Measurements from ENCODE around the gene RNF166. TPM values are rescaled to one million over a fixed set of nuclear protein-coding genes. Genes with fewer than 3 reads are reported as not detected.

Gene RNF166
- total and polyA plus RNA-seq, 2 of the 13 experiments (the other 11 are each of a cell fraction or from before 2014, with no cell fraction given) = 21.4 to 23.0 TPM

DNA sequence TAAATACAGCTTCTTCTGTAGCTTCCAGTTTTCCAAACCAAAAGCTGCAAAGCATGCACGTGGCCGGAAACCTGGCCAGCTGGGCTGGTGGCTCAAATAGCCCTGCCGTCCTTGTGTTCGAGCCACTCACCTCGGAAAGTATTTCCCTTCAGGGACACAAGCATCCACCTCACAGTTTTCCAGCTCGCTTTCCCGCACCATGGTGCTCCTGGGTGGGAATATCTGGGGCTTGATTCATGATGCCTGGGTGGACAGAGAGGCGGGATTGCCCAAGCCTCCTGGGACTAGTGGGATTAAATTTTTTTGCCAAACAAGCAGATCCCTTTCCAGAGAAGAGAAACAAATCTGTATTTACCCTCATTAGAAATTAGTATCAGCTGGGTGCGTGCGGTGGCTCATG, 36.2 kb downstream of the RNF166 start:
- Histone ChIP-seq H3K27me3 (ENCODE audit: control insufficient read depth in 1 of 2, insufficient read depth in 2 of 2, low read length in 2 of 2) (no peaks in the 10 kb centered on the region), H3K79me2 (ENCODE audit: insufficient read depth, low read length) (peaks cover 12% of the 10 kb centered on the region), H3K4me3 (replicated peaks in 1 of 3; ENCODE audit: insufficient read depth in 1 of 3, low read depth in 2 of 3, low read length in 3 of 3) (no peak overlapping the region), H3K4me2 (ENCODE audit: low read depth, low read length) (no peak overlapping the region), H3K4me1 (ENCODE audit: insufficient read depth, low read length) (peaks cover 6% of the 10 kb centered on the region), H3K9ac (ENCODE audit: insufficient read depth, low read depth, low read length) (no peak overlapping the region), H4K20me1 (ENCODE audit: insufficient read depth, low read length) (peaks cover 2% of the 10 kb centered on the region; the same call in 1 of the 2 replicates), H3K36me3 (replicated peaks in 1 of 2; ENCODE audit: control insufficient read depth in 1 of 2, insufficient read depth in 2 of 2, low read length in 2 of 2) (peaks cover 0 to 6% of the 10 kb centered on the region in 2 experiments; a peak in 3 of 5 replicates), H2AFZ (ENCODE audit: low read length) (no peak overlapping the region), H3K27ac (ENCODE audit: extremely low read length, insufficient read depth, low read length) (no peak overlapping the region), H3K9me3 (ENCODE audit: low read length) (no peaks in the 10 kb centered on the region)
- in situ Hi-C loops (cut with HindIII; ENCODE audit: extremely low pct_ligation_motif_present, low pct_unique_long_range_greater_than_20kb) (no loop called here), intact Hi-C loops (cut with micrococcal nuclease; ENCODE audit: unreplicated experiment) (no loop called here)
- ATAC-seq (no peak), FAIRE-seq (no peak), DNase-seq (ENCODE audit: low spot score) (no peak)
- ChIA-PET POLR2A (interaction anchor here (1.2 kb wide), 1 partner anchor 100 kb away, joined by 6 read pairs; the partner anchor contains the start of gene ZC3H18), CTCF (ENCODE audit: low intra/inter-chr PET ratio, low total read pairs) (no interaction called here)
- no TSS peak for BruUV-seq (replicated peaks)
- TF ChIP-seq WIZ (CRISPR knock-in tag; IDR thresholded peaks at IDR 0.05) = no peak
- no peak for TF ChIP-seq NR2C2 (CRISPR knock-in tag; IDR thresholded peaks at IDR 0.05; ENCODE audit: borderline replicate concordance)
- TF ChIP-seq, protein P1, sequence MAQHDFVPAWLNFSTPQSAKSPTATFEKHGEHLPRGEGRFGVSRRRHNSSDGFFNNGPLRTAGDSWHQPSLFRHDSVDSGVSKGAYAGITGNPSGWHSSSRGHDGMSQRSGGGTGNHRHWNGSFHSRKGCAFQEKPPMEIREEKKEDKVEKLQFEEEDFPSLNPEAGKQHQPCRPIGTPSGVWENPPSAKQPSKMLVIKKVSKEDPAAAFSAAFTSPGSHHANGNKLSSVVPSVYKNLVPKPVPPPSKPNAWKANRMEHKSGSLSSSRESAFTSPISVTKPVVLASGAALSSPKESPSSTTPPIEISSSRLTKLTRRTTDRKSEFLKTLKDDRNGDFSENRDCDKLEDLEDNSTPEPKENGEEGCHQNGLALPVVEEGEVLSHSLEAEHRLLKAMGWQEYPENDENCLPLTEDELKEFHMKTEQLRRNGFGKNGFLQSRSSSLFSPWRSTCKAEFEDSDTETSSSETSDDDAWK (CRISPR knock-in tag; IDR thresholded peaks at IDR 0.05) = no peak
- TF ChIP-seq KLF6 (CRISPR knock-in tag; IDR thresholded peaks at IDR 0.05) = no peak
- TF ChIP-seq AHR (CRISPR knock-in tag; IDR thresholded peaks at IDR 0.05) = no peak
- TF ChIP-seq NRL (CRISPR knock-in tag; IDR thresholded peaks at IDR 0.05; ENCODE audit: borderline replicate concordance) = no peak
- TF ChIP-seq, protein P2, sequence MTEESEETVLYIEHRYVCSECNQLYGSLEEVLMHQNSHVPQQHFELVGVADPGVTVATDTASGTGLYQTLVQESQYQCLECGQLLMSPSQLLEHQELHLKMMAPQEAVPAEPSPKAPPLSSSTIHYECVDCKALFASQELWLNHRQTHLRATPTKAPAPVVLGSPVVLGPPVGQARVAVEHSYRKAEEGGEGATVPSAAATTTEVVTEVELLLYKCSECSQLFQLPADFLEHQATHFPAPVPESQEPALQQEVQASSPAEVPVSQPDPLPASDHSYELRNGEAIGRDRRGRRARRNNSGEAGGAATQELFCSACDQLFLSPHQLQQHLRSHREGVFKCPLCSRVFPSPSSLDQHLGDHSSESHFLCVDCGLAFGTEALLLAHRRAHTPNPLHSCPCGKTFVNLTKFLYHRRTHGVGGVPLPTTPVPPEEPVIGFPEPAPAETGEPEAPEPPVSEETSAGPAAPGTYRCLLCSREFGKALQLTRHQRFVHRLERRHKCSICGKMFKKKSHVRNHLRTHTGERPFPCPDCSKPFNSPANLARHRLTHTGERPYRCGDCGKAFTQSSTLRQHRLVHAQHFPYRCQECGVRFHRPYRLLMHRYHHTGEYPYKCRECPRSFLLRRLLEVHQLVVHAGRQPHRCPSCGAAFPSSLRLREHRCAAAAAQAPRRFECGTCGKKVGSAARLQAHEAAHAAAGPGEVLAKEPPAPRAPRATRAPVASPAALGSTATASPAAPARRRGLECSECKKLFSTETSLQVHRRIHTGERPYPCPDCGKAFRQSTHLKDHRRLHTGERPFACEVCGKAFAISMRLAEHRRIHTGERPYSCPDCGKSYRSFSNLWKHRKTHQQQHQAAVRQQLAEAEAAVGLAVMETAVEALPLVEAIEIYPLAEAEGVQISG (CRISPR knock-in tag; IDR thresholded peaks at IDR 0.05) = no peak
- TF ChIP-seq RBAK (CRISPR knock-in tag; IDR thresholded peaks at IDR 0.05) = no peak
- no peak for TF ChIP-seq ZNF30 (CRISPR knock-in tag; IDR thresholded peaks at IDR 0.05)
- TF ChIP-seq ZNF235 (CRISPR knock-in tag; IDR thresholded peaks at IDR 0.05; ENCODE audit: borderline replicate concordance) = 0 out of 2 replicates have a peak, but pooled peaks have one; percentile 43
- TF ChIP-seq POLR2A (IDR thresholded peaks at IDR 0.05; ENCODE audit: insufficient read depth in 1 of 2, low read depth in 2 of 2, low read length in 2 of 2) = peak in 1 of 2 experiments; percentile 31; a peak in 1 of 4 replicates
- 96% methylated on average over 10 of the region's 10 CpGs for WGBS (ENCODE audit: low lambda C conversion rate)
